ENCODE results near the gene PGAP3.
"Not testable (repeated sequence)": the region's sequence is repeated elsewhere in the genome, so short reads cannot be mapped to it uniquely, and the experiment has no call there.

The PGAP3 gene

GRCh38 chr17:39715375-39716072 lies 27.7 kb upstream of the PGAP3 start:
- no peak for DNase-seq (ENCODE audit: low read depth)

- DNase-seq (ENCODE audit: low read depth): no peak
Observed at GRCh38 chr17:39714234-39714633, 26.4 kb upstream of the PGAP3 start.

GRCh38 chr17:39711851-39712250 lies 24.0 kb upstream of the PGAP3 start:
- no peak for DNase-seq (ENCODE audit: low read depth)

- DNase-seq (ENCODE audit: low read depth): not testable (repeated sequence)
Observed at GRCh38 chr17:39711071-39711470, 23.2 kb upstream of the PGAP3 start.

GRCh38 chr17:39709998-39710964 lies 22.4 kb upstream of the PGAP3 start:
- DNase-seq (ENCODE audit: low read depth): no peak

- DNase-seq (ENCODE audit: low read depth): no peak
Observed at GRCh38 chr17:39709319-39709997, 21.6 kb upstream of the PGAP3 start.

GRCh38 chr17:39706921-39707337 lies 19.1 kb upstream of the PGAP3 start:
- no peak for DNase-seq (ENCODE audit: low read depth)

GRCh38 chr17:39706383-39706782 lies 18.5 kb upstream of the PGAP3 start:
- no peak for DNase-seq (ENCODE audit: low read depth)

- DNase-seq (ENCODE audit: low read depth): no peak
Observed at GRCh38 chr17:39705786-39706348, 18.0 kb upstream of the PGAP3 start.

GRCh38 chr17:39704821-39705551 lies 17.1 kb upstream of the PGAP3 start:
- no peak for DNase-seq (ENCODE audit: low read depth)

- no peak for DNase-seq (ENCODE audit: low read depth)
Observed at GRCh38 chr17:39703913-39704312, 16.1 kb upstream of the PGAP3 start.

- DNase-seq (ENCODE audit: low read depth): no peak
Observed at GRCh38 chr17:39702901-39703893, 15.3 kb upstream of the PGAP3 start.

GRCh38 chr17:39701784-39702422 lies 14.0 kb upstream of the PGAP3 start:
- DNase-seq (ENCODE audit: low read depth): no peak

GRCh38 chr17:39701012-39701783 lies 13.3 kb upstream of the PGAP3 start:
- DNase-seq (ENCODE audit: low read depth): no peak

- DNase-seq (ENCODE audit: low read depth): no peak
Observed at GRCh38 chr17:39700148-39700987, 12.5 kb upstream of the PGAP3 start.

GRCh38 chr17:39699818-39700147 lies 11.9 kb upstream of the PGAP3 start, which contains the start of gene ERBB2:
ERBB2 (plus strand) TSS chr17:39700064; CDS start chr17:39700239, 175 bp downstream.
- no peak for DNase-seq (ENCODE audit: low read depth)

GRCh38 chr17:39699157-39699817 lies 11.4 kb upstream of the PGAP3 start:
- not testable (repeated sequence) for DNase-seq (ENCODE audit: low read depth)
